ENCODE data around the gene RSBN1L.

- TF ChIP-seq SP1 (IDR thresholded peaks at IDR 0.05) (no peak), SUZ12 (IDR thresholded peaks at IDR 0.05) (no peak), HDGF (IDR thresholded peaks at IDR 0.05; ENCODE audit: borderline replicate concordance) (no peak), ZNF384 (IDR thresholded peaks at IDR 0.05) (no peak)
Measured at GRCh38 chr7:77759294-77759889, 63.1 kb downstream of the RSBN1L start.

All from HEK293T (cell line).